HG02571 (cell line): ENCODE results near the gene C4A.
"Not testable (repeated sequence)": the region's sequence is repeated elsewhere in the genome, so short reads cannot be mapped to it uniquely, and the experiment has no call there.

Experiments
- ATAC-seq: cut with Tn5 transposase; IDR thresholded peaks from one replicate; pipeline ENCODE4 v1.9.1; 2021; ENCODE audit warnings: mild to moderate bottlenecking, moderate library complexity; ENCODE audit not compliant: unreplicated experiment

The C4A gene

DNA sequence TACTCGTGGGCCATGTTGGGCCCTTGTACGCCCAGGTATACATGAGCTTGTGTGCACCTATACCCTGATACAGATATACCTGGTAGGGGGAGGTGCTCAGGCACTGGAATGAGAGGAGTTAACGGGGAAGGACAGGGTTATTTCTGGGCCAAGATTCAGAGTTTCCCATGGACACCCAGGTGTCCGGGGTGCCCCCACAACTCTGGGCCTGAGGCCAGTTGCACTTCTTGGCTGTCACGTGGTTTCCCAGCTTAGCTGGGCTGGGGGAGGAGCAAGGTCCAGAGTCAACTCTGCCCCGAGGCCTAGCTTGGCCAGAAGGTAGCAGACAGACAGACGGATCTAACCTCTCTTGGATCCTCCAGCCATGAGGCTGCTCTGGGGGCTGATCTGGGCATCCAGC lies at the start of gene C4A:
C4A (plus strand) TSS at position 314 of the 400 bp plus-strand sequence; CDS start at position 365, 51 bp downstream.
- not testable (repeated sequence) for ATAC-seq

GRCh38 chr6:31932137-31932536 lies 49.7 kb upstream of the C4A start:
- not testable (repeated sequence) for ATAC-seq

GRCh38 chr6:31933537-31933936 lies 48.3 kb upstream of the C4A start:
- no peak for ATAC-seq

DNA sequence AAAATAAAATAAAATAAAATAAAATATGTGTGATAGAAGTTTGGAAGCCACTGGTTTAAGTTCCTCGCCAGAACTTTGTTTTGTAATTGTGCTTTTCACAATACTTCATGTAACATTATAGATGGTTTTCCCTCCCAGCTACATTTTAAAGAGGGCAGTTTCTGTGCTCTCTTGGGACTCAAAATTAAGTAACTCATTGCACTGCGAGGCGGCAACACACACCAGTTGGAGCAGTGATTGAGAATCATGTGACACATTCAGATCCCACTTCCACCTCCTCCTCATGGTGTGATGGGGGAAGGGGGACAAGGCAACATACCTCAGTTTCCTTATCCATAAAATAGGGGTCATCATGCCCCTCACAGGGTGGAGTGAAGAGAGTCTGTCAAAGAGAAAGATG lies 46.8 kb upstream of the C4A start:
- ATAC-seq, result no peak

DNA sequence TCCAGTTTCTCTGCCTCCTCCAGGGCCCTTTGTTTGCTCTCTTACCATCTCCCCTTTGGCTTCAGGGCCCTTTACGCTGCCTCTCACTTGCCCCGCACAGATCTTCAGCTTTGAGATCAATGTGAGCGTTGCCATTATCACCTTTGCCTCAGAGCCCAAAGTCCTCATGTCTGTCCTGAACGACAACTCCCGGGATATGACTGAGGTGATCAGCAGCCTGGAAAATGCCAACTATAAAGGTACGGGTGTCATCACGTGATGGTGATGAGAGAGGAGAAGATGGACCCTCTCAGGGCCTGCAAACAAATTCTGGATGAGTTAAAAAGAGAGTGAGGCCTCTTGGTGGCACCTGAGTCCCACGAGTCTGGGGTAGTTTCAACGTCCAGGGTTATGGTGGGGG lies 46.0 kb upstream of the C4A start:
- no peak for ATAC-seq

- no peak for ATAC-seq
These were observed 41.6 kb upstream of the C4A start for GRCh38 chr6:31940256-31940664.

DNA sequence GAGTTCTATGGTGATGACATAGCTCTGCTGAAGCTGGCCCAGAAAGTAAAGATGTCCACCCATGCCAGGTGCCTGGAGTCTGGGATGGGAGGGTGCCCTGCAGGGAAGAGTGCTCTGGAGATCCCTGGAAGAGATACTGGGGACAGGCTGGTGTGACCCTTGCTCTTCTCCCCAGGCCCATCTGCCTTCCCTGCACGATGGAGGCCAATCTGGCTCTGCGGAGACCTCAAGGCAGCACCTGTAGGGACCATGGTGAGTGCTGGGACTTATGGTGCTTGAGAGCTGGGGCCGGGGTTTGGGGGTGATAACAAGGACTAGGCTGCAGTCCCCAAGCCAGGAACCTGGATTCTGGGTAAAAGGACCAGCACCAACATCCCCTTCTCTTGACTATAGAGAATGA lies 38.1 kb upstream of the C4A start:
- no peak for ATAC-seq

DNA sequence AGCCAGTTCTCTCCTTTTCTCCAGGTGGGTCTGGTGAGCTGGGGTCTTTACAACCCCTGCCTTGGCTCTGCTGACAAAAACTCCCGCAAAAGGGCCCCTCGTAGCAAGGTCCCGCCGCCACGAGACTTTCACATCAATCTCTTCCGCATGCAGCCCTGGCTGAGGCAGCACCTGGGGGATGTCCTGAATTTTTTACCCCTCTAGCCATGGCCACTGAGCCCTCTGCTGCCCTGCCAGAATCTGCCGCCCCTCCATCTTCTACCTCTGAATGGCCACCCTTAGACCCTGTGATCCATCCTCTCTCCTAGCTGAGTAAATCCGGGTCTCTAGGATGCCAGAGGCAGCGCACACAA lies 36.7 kb upstream of the C4A start:
- ATAC-seq, result no peak

DNA sequence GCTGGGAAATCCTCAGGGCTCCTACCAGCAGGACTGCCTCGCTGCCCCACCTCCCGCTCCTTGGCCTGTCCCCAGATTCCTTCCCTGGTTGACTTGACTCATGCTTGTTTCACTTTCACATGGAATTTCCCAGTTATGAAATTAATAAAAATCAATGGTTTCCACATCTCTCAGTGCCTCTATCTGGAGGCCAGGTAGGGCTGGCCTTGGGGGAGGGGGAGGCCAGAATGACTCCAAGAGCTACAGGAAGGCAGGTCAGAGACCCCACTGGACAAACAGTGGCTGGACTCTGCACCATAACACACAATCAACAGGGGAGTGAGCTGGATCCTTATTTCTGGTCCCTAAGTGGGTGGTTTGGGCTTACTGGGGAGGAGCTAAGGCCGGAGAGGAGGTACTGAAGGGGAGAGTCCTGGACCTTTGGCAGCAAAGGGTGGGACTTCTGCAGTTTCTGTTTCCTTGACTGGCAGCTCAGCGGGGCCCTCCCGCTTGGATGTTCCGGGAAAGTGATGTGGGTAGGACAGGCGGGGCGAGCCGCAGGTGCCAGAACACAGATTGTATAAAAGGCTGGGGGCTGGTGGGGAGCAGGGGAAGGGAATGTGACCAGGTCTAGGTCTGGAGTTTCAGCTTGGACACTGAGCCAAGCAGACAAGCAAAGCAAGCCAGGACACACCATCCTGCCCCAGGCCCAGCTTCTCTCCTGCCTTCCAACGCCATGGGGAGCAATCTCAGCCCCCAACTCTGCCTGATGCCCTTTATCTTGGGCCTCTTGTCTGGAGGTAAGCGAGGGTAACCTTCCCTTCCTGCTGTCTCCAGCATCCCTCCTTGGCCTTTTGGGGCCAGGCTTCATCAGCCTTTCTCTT lies 36.1 kb upstream of the C4A start, which contains the start of gene CFB:
CFB (plus strand) TSS at position 589 of the 863 bp plus-strand sequence; CDS start at position 716, 127 bp downstream.
- no peak for ATAC-seq

DNA sequence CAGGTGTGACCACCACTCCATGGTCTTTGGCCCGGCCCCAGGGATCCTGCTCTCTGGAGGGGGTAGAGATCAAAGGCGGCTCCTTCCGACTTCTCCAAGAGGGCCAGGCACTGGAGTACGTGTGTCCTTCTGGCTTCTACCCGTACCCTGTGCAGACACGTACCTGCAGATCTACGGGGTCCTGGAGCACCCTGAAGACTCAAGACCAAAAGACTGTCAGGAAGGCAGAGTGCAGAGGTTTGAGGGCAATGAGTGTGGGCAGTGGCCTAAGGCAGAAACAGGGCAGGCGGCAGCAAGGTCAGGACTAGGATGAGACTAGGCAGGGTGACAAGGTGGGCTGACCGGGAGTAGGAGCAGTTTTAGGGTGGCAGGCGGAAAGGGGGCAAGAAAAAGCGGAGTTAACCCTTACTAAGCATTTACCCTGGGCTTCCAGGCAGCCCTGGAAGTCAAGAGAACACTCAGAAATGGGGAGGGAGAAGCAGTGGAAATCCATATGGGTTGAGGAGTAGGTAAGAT lies 35.4 kb upstream of the C4A start:
- no peak for ATAC-seq

DNA sequence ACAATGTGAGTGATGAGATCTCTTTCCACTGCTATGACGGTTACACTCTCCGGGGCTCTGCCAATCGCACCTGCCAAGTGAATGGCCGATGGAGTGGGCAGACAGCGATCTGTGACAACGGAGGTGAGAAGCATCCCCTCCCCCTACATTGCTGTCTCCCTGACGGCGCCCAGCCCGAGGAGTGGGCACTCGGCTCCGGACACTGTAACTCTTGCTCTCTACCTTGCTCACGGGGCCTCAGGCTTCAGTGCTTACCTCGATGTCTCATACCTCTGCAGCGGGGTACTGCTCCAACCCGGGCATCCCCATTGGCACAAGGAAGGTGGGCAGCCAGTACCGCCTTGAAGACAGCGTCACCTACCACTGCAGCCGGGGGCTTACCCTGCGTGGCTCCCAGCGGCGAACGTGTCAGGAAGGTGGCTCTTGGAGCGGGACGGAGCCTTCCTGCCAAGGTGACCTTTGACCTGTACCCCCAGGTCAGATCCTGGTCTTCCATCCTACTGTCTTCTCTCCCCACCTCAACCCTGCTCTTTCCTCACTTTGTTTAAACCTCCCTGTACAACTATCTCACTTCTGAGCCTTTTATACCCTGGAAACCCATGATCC lies 34.7 kb upstream of the C4A start:
- no peak for ATAC-seq

- ATAC-seq, result no peak
These were observed 34.0 kb upstream of the C4A start for GRCh38 chr6:31947864-31948263.

- no peak for ATAC-seq
These were observed 33.6 kb upstream of the C4A start for GRCh38 chr6:31948306-31948705.

- ATAC-seq, result no peak
These were observed 33.0 kb upstream of the C4A start for GRCh38 chr6:31948753-31949413.

- no peak for ATAC-seq
These were observed 31.8 kb upstream of the C4A start for GRCh38 chr6:31949926-31950548.

DNA sequence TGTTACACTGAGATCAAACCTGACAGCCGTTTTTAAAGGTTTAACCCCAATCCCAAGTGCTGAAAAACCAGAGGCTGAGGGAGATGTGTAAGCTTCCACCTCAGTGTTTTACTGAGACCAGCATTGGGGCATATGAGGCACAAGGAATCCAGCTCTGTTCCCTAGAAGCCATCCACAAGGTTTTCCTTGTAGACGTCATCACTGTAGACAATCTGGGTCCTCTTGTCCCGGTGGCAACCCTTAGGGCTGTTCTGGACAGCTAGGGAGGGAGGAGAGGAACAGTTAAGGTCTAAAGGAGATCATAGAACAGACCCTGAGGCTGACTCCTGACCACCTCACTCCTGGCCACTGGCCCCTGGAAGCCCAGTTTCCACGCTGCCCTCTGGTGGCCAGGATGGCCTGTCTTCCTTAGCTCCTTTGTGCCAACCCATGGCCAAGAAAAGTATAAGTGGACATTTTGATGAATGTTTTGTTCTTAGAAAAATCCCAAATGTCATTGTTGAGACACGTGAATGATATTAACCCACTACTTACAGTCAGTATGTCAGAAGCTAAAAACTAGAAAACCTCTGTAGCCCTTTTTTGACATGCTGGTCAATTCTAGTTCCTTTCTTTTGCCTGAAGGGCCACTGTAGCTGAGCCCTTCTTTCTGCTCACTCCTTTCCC lies 29.6 kb upstream of the C4A start:
- no peak for ATAC-seq

- no peak for ATAC-seq
These were observed 29.0 kb upstream of the C4A start for GRCh38 chr6:31952890-31953289.

GRCh38 chr6:31954511-31954910 lies 27.3 kb upstream of the C4A start:
- ATAC-seq, result no peak

GRCh38 chr6:31956796-31957195 lies 25.1 kb upstream of the C4A start:
- ATAC-seq, result no peak

GRCh38 chr6:31958412-31958740 lies 23.5 kb upstream of the C4A start:
- no peak for ATAC-seq
